ENCODE results near the gene ST3GAL3.
A peak's percentile ranks its signal among the peaks of the same experiment; 100 is the strongest.

Gene ST3GAL3

DNA sequence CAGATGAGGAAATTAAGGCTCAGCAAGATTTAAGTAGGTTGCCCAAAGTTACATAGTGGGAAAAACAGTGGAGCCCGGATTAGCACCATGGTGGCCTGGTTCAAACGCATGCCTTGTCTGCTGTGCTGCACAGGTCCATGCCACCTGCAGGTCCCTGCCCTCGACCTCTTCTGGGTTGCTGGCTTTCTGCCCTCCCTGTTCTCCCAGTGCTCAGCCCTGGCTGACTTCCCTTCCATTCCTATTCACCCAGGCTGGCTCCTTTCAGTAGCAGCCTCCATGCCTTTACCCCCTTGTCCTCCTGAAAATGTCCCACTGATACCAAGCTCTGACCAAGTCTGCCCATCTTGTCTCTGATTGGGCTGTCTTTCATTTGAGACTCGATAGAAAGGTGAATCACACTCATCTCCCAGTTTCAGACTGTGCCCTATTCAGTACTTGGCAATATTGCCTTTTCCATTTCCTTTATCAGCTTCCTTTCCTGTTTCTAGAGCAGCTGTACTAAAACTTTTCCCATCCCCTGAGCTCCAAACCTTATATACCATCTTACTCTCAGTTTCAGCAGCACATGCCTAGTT is 75.8 kb downstream of the ST3GAL3 start:
- Histone ChIP-seq H3K18ac (ENCODE audit: low read length) (peak overlapping the region; percentile 63), H2BK120ac (ENCODE audit: low read depth, low read length) (no peak overlapping the region)
- no CpG with 5 or more reads among the region's 4 CpGs for WGBS, 2 donors (ENCODE audit: extremely low coverage in 2 of 2, insufficient read length in 2 of 2, insufficient replicate concordance in 1 of 2)

GRCh38 chr1:43783671-43784205 is 76.4 kb downstream of the ST3GAL3 start:
- peaks cover 2% of the 10 kb centered on the region for H3K79me1 ChIP-seq (ENCODE audit: low read depth, low read length)
- no peak overlapping the region for H4K8ac ChIP-seq (ENCODE audit: low read depth, low read length)
- no peaks in the 10 kb centered on the region for H3K27me3 ChIP-seq (ENCODE audit: control insufficient read depth in 3 of 3, insufficient read depth in 3 of 3, low read depth in 1 of 3, low read length in 3 of 3)
- H3K27ac ChIP-seq (replicated peaks; ENCODE audit: low read length), result no peak overlapping the region
- H3K23ac ChIP-seq (ENCODE audit: low read depth, low read length, poor library complexity), result no peak overlapping the region
- no peaks in the 10 kb centered on the region for H3K36me3 ChIP-seq (replicated peaks in 1 of 2; ENCODE audit: control insufficient read depth in 2 of 2, insufficient read depth in 2 of 2, low read length in 2 of 2)
- no peak overlapping the region for H3K14ac ChIP-seq (ENCODE audit: low read length)
- no CpG with 5 or more reads among the region's 3 CpGs for WGBS, 2 donors (ENCODE audit: extremely low coverage in 2 of 2, insufficient read length in 2 of 2, insufficient replicate concordance in 1 of 2)
- no peak overlapping the region for H2BK12ac ChIP-seq (ENCODE audit: low read length)
- no peak overlapping the region for H3K4me3 ChIP-seq (ENCODE audit: low read length in 2 of 2)
- no peak overlapping the region for H3K9ac ChIP-seq (ENCODE audit: low read depth, low read length, poor library complexity)
- no peak overlapping the region for H4K91ac ChIP-seq (ENCODE audit: low read depth, low read length, poor library complexity)
- no peak overlapping the region for H2BK120ac ChIP-seq (ENCODE audit: low read depth, low read length)
- no peak overlapping the region for H2AK5ac ChIP-seq (ENCODE audit: low read depth, low read length)
- no peak overlapping the region for H3K4ac ChIP-seq (ENCODE audit: low read length)
- peaks cover 4 to 16% of the 10 kb centered on the region in 2 donors for H3K9me3 ChIP-seq (replicated peaks in 1 of 2; ENCODE audit: control insufficient read depth in 2 of 2, insufficient read depth in 1 of 2, low read depth in 1 of 2, low read length in 2 of 2)
- H3K18ac ChIP-seq (ENCODE audit: low read length), result peak overlapping the region; percentile 18
- peaks cover 4 to 6% of the 10 kb centered on the region in 2 donors for H3K4me1 ChIP-seq (ENCODE audit: control insufficient read depth in 2 of 2, insufficient read depth in 1 of 2, low read depth in 1 of 2, low read length in 2 of 2)
- no peak overlapping the region for H2AFZ ChIP-seq (ENCODE audit: low read length)
- no peak overlapping the region for H2BK5ac ChIP-seq (ENCODE audit: low read length)
- no peak for DNase-seq (ENCODE audit: low spot score)
- H2BK15ac ChIP-seq (ENCODE audit: low read length), result no peak overlapping the region
- H3K4me2 ChIP-seq (ENCODE audit: insufficient read depth, low read length, poor library complexity, severe bottlenecking), result no peak overlapping the region

More for the DNA sequence above, 75.8 kb downstream of the ST3GAL3 start:
- Histone ChIP-seq H4K8ac (ENCODE audit: low read depth, low read length) (no peak overlapping the region), H3K4me1 (ENCODE audit: control insufficient read depth in 2 of 2, insufficient read depth in 1 of 2, low read depth in 1 of 2, low read length in 2 of 2) (peaks cover 4 to 6% of the 10 kb centered on the region in 2 donors), H2BK15ac (ENCODE audit: low read length) (no peak overlapping the region), H3K4ac (ENCODE audit: low read length) (no peak overlapping the region), H2AK5ac (ENCODE audit: low read depth, low read length) (no peak overlapping the region), H3K36me3 (replicated peaks in 1 of 2; ENCODE audit: control insufficient read depth in 2 of 2, insufficient read depth in 2 of 2, low read length in 2 of 2) (no peaks in the 10 kb centered on the region), H3K14ac (ENCODE audit: low read length) (no peak overlapping the region), H2AFZ (ENCODE audit: low read length) (no peak overlapping the region), H2BK12ac (ENCODE audit: low read length) (no peak overlapping the region), H3K27me3 (ENCODE audit: control insufficient read depth in 3 of 3, insufficient read depth in 3 of 3, low read depth in 1 of 3, low read length in 3 of 3) (no peaks in the 10 kb centered on the region), H3K27ac (replicated peaks; ENCODE audit: low read length) (no peak overlapping the region), H3K23ac (ENCODE audit: low read depth, low read length, poor library complexity) (no peak overlapping the region), H3K79me1 (ENCODE audit: low read depth, low read length) (peaks cover 2% of the 10 kb centered on the region), H3K9ac (ENCODE audit: low read depth, low read length, poor library complexity) (no peak overlapping the region), H3K9me3 (replicated peaks in 1 of 2; ENCODE audit: control insufficient read depth in 2 of 2, insufficient read depth in 1 of 2, low read depth in 1 of 2, low read length in 2 of 2) (peaks cover 4 to 17% of the 10 kb centered on the region in 2 donors), H3K4me3 (ENCODE audit: low read length in 2 of 2) (no peak overlapping the region), H3K4me2 (ENCODE audit: insufficient read depth, low read length, poor library complexity, severe bottlenecking) (no peak overlapping the region), H4K91ac (ENCODE audit: low read depth, low read length, poor library complexity) (no peak overlapping the region), H2BK5ac (ENCODE audit: low read length) (no peak overlapping the region)
- DNase-seq (ENCODE audit: low spot score), result no peak

DNA sequence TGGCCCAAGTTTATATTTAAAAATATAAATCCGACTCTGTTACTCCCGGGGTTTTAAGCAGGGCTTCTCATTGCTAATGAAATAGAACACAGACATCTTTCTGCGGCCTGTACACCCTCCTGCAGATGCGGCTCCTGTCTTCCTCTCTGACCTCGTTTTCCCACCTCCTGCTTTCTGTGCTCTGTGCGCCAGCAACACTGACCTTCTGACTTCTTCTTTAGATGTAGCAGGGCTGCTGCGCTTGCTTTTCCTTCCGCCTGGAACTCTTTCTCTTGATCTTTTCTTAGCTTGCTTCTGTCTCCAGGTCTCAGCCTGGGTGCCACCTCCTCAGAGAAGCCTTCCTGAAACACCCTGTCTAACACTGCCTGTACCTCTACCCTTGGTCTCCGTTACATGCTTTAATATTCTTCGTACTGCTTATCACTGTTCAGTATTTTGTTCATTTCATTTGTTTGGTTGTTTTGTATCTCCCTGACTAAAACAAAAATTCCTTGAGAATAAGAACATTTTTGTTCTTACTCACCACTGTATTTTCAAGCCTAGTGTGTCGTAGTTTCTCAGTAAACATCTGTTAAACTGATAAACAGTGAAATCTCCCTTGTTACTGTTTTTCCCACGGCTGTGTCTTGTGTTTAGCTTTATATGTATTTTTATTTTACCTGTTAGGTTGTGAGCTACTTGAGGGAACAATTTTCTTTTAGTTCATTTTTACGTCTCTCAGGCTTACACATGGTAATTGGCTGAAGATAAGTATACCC is 79.0 kb downstream of the ST3GAL3 start:
- no peak overlapping the region for H3K4me3 ChIP-seq (ENCODE audit: low read length in 2 of 2)

DNA sequence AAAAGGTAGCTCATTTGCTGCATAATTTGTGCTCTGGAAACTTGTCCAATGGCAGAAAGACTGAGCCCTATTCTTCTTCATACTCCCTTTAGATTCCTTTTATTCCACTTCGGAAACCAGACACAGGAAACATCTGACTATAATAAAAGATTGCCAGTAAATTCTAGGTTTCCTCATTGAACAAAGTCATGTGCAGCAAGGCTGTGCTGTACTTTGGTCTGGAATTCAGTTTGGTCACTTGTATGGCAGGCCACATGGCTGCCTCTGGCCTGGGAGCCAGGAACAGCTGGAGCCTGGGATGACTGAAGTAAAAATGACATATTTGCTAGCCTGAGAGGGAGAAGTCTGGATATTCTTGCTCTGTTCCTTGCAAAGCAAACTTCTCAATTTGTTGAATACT is 79.6 kb downstream of the ST3GAL3 start:
- Histone ChIP-seq H3K23ac (ENCODE audit: low read depth, low read length, poor library complexity) (no peak overlapping the region), H2BK5ac (ENCODE audit: low read length) (no peak overlapping the region), H3K4me1 (ENCODE audit: control insufficient read depth in 2 of 2, insufficient read depth in 1 of 2, low read depth in 1 of 2, low read length in 2 of 2) (peaks cover 4% of the 10 kb centered on the region in 2 donors), H2BK12ac (ENCODE audit: low read length) (no peak overlapping the region), H2AFZ (ENCODE audit: low read length) (no peak overlapping the region), H4K91ac (ENCODE audit: low read depth, low read length, poor library complexity) (no peak overlapping the region), H3K4ac (ENCODE audit: low read length) (no peak overlapping the region), H2AK5ac (ENCODE audit: low read depth, low read length) (no peak overlapping the region), H3K18ac (ENCODE audit: low read length) (no peak overlapping the region), H3K27ac (replicated peaks; ENCODE audit: low read length) (no peak overlapping the region), H3K27me3 (ENCODE audit: control insufficient read depth in 3 of 3, insufficient read depth in 3 of 3, low read depth in 1 of 3, low read length in 3 of 3) (no peaks in the 10 kb centered on the region), H3K9me3 (replicated peaks in 1 of 2; ENCODE audit: control insufficient read depth in 2 of 2, insufficient read depth in 1 of 2, low read depth in 1 of 2, low read length in 2 of 2) (no peaks in the 10 kb centered on the region), H3K9ac (ENCODE audit: low read depth, low read length, poor library complexity) (no peak overlapping the region), H2BK120ac (ENCODE audit: low read depth, low read length) (no peak overlapping the region), H3K79me1 (ENCODE audit: low read depth, low read length) (peaks cover 2% of the 10 kb centered on the region), H3K4me2 (ENCODE audit: insufficient read depth, low read length, poor library complexity, severe bottlenecking) (no peak overlapping the region), H4K8ac (ENCODE audit: low read depth, low read length) (no peak overlapping the region), H3K4me3 (ENCODE audit: low read length in 2 of 2) (no peak overlapping the region), H3K14ac (ENCODE audit: low read length) (no peak overlapping the region), H2BK15ac (ENCODE audit: low read length) (no peak overlapping the region), H3K36me3 (replicated peaks in 1 of 2; ENCODE audit: control insufficient read depth in 2 of 2, insufficient read depth in 2 of 2, low read length in 2 of 2) (no peaks in the 10 kb centered on the region)
- WGBS, 2 donors (ENCODE audit: extremely low coverage in 2 of 2, insufficient read length in 2 of 2, insufficient replicate concordance in 1 of 2), result no CpG with 5 or more reads among the region's 1 CpG
- no peak for DNase-seq (ENCODE audit: low spot score)

More for the DNA sequence above, 79.0 kb downstream of the ST3GAL3 start:
- no peaks in the 10 kb centered on the region for H3K36me3 ChIP-seq (replicated peaks in 1 of 2; ENCODE audit: control insufficient read depth in 2 of 2, insufficient read depth in 2 of 2, low read length in 2 of 2)
- no peak overlapping the region for H3K23ac ChIP-seq (ENCODE audit: low read depth, low read length, poor library complexity)
- H3K18ac ChIP-seq (ENCODE audit: low read length), result no peak overlapping the region
- H3K4me1 ChIP-seq (ENCODE audit: control insufficient read depth in 2 of 2, insufficient read depth in 1 of 2, low read depth in 1 of 2, low read length in 2 of 2), result peaks cover 4 to 6% of the 10 kb centered on the region in 2 donors
- no peak overlapping the region for H2AK5ac ChIP-seq (ENCODE audit: low read depth, low read length)
- no peaks in the 10 kb centered on the region for H3K27me3 ChIP-seq (ENCODE audit: control insufficient read depth in 3 of 3, insufficient read depth in 3 of 3, low read depth in 1 of 3, low read length in 3 of 3)
- H2AFZ ChIP-seq (ENCODE audit: low read length), result no peak overlapping the region
- no peak overlapping the region for H2BK120ac ChIP-seq (ENCODE audit: low read depth, low read length)
- no peak overlapping the region for H2BK15ac ChIP-seq (ENCODE audit: low read length)
- H2BK12ac ChIP-seq (ENCODE audit: low read length), result no peak overlapping the region
- H4K91ac ChIP-seq (ENCODE audit: low read depth, low read length, poor library complexity), result no peak overlapping the region
- no peak overlapping the region for H4K8ac ChIP-seq (ENCODE audit: low read depth, low read length)
- no peaks in the 10 kb centered on the region for H3K9me3 ChIP-seq (replicated peaks in 1 of 2; ENCODE audit: control insufficient read depth in 2 of 2, insufficient read depth in 1 of 2, low read depth in 1 of 2, low read length in 2 of 2)
- H3K27ac ChIP-seq (replicated peaks; ENCODE audit: low read length), result no peak overlapping the region
- no peak overlapping the region for H3K4me2 ChIP-seq (ENCODE audit: insufficient read depth, low read length, poor library complexity, severe bottlenecking)
- no peak overlapping the region for H2BK5ac ChIP-seq (ENCODE audit: low read length)
- no peak overlapping the region for H3K14ac ChIP-seq (ENCODE audit: low read length)
- no peak overlapping the region for H3K9ac ChIP-seq (ENCODE audit: low read depth, low read length, poor library complexity)
- H3K4ac ChIP-seq (ENCODE audit: low read length), result no peak overlapping the region
- no CpG with 5 or more reads among the region's 13 CpGs for WGBS, 2 donors (ENCODE audit: extremely low coverage in 2 of 2, insufficient read length in 2 of 2, insufficient replicate concordance in 1 of 2)
- DNase-seq (ENCODE audit: low spot score), result no peak
- H3K79me1 ChIP-seq (ENCODE audit: low read depth, low read length), result peaks cover 2% of the 10 kb centered on the region
